Panc1 (cell line): ENCODE data around the gene RPLP1. TPM values are rescaled to one million over a fixed set of nuclear protein-coding genes. Genes with fewer than 3 reads are reported as not detected.

Experiments
- ATAC-seq: fragments of 200-7000 bp; cut with Tn5 transposase; 2 replicates; pipeline ENCODE4 v1.9.1; 2020; ENCODE audit warnings: mild to moderate bottlenecking, moderate library complexity
- BruUV-seq: library from RNA; stranded (reverse); fragments of 400-500 nt; replicated peaks from 2 replicates; lab custom pipeline; 2021; lab: Mats Ljungman, UMichigan
- CTCF ChIA-PET: fragments of 300-600 bp; sonication (Branson Sonifier 250); formaldehyde crosslinking; loops from one replicate; lab custom pipeline; 2022; ENCODE audit warnings: antibody characterized with exemption; lab: Charles Lee
- POLR2A ChIA-PET: fragments of 300-600 bp; sonication (Branson Sonifier 250); formaldehyde crosslinking; loops from one replicate; lab custom pipeline; 2022; ENCODE audit warnings: antibody characterized with exemption; lab: Charles Lee
- DNase-seq: peaks from one replicate; pipeline ENCODE4 v3.0.0-alpha.2; 2010; ENCODE audit warnings: low read depth, low spot score
- H3K27ac ChIP-seq: 2 replicates; pipeline ENCODE4 v1.5.1; 2011; ENCODE audit warnings: mild to moderate bottlenecking, low read length, inconsistent platforms
- H3K27me3 ChIP-seq: fragments of 200-500 bp; sonication (Bioruptor generic); 2 replicates; pipeline ENCODE4 v1.6.0; 2014; ENCODE audit warnings: low read length, inconsistent platforms; ENCODE audit not compliant: control insufficient read depth, insufficient read depth
- H3K36me3 ChIP-seq: fragments of 200-500 bp; sonication (Bioruptor generic); 2 replicates; pipeline ENCODE4 v1.5.1; 2014; ENCODE audit warnings: inconsistent platforms, mild to moderate bottlenecking, low read length, moderate library complexity; ENCODE audit not compliant: control insufficient read depth, insufficient read depth
- H3K4me1 ChIP-seq: 2 replicates; pipeline ENCODE4 v1.5.1; 2011; ENCODE audit warnings: inconsistent platforms, mild to moderate bottlenecking, low read length, moderate library complexity; ENCODE audit not compliant: control insufficient read depth, insufficient read depth
- H3K4me3 ChIP-seq, 2 experiments: 2 replicates each; pipeline ENCODE4 v1.5.1; 2011 to 2012; ENCODE audit warnings: low read depth in 2 of 2, low read length in 2 of 2, mild to moderate bottlenecking in 2 of 2, inconsistent platforms in 1 of 2, moderate library complexity in 1 of 2
- H3K9me3 ChIP-seq: fragments of 200-500 bp; sonication (Bioruptor generic); 2 replicates; pipeline ENCODE4 v1.5.1; 2014; ENCODE audit warnings: low read depth, mild to moderate bottlenecking, inconsistent platforms, low read length, moderate library complexity; ENCODE audit not compliant: control insufficient read depth, insufficient read depth
- CTCF ChIP-seq: fragments of 450-650 bp; IDR thresholded peaks from 2 replicates; pipeline ENCODE4 v1.5.1; 2017; ENCODE audit warnings: mild to moderate bottlenecking
- POLR2AphosphoS5 ChIP-seq: IDR thresholded peaks from 2 replicates; pipeline ENCODE4 v1.6.1; 2012; ENCODE audit warnings: mild to moderate bottlenecking, low read depth, low read length, moderate library complexity
- REST ChIP-seq, 2 experiments: IDR thresholded peaks; 2 replicates each; pipeline ENCODE4 v1.6.1; 2011 to 2012; ENCODE audit warnings: low read depth in 2 of 2, control low read depth in 1 of 2, low read length in 1 of 2, mild to moderate bottlenecking in 1 of 2, moderate library complexity in 1 of 2; ENCODE audit not compliant: insufficient read depth in 1 of 2
- SIN3A ChIP-seq: IDR thresholded peaks from 2 replicates; pipeline ENCODE4 v1.6.1; 2012; ENCODE audit warnings: low read depth, mild to moderate bottlenecking, low read length, moderate library complexity, borderline replicate concordance; ENCODE audit not compliant: insufficient read depth
- TCF7L2 ChIP-seq: IDR thresholded peaks from 2 replicates; pipeline ENCODE4 v1.6.1; 2011; ENCODE audit warnings: mild to moderate bottlenecking, low read depth, low read length, inconsistent platforms
- in situ Hi-C: cut with HindIII; loops from 2 replicates; pipeline ENCODE4 v1.10.0; 2016; ENCODE audit warnings: low sequenced_read_pairs, low pct_unique_long_range_greater_than_20kb
- intact Hi-C: fragments of 100-400 bp; cut with micrococcal nuclease; formaldehyde crosslinking; loops from one replicate; pipeline ENCODE4 v1.10.0; 2022; ENCODE audit not compliant: unreplicated experiment
- total RNA-seq: library from RNA; stranded (reverse); gene quantifications from one replicate; pipeline ENCODE4 v1.2.1, GENCODE V29; 2021; ENCODE audit not compliant: unreplicated experiment

The RPLP1 gene
- total RNA-seq, 1 experiment from 2014 or later: 2,076 TPM

- intact Hi-C loops: loop anchor here (5.0 kb wide), 2 partner anchors 617 to 1012 kb away; no protein-coding TSS in a partner anchor
- DNase-seq (no peak), ATAC-seq (peak; percentile 53)
- Histone ChIP-seq H3K27me3 (no peaks in the 10 kb centered on the region), H3K27ac (no peak overlapping the region), H3K9me3 (no peaks in the 10 kb centered on the region), H3K4me3 (no peak overlapping the region), H3K4me1 (no peaks in the 10 kb centered on the region), H3K36me3 (no peaks in the 10 kb centered on the region)
- in situ Hi-C loops: no loop called here
- TF ChIP-seq SIN3A (no peak), TCF7L2 (no peak), REST (IDR thresholded peaks at IDR 0.05; ENCODE audit: insufficient read depth in 1 of 2, low read depth in 2 of 2, low read length in 1 of 2) (no peak), POLR2AphosphoS5 (no peak)
- ChIA-PET CTCF (interaction anchor here (0.6 kb wide), 1 partner anchor 1104 kb away, joined by 3 read pairs; no protein-coding TSS in a partner anchor), POLR2A (interaction anchor here (0.6 kb wide), 1 partner anchor 881 kb away, joined by 3 read pairs; no protein-coding TSS in a partner anchor)
- no TSS peak for BruUV-seq
These were observed 22.3 kb downstream of the RPLP1 start for GRCh38 chr15:69474846-69475455.

GRCh38 chr15:69475769-69476358 lies 23.2 kb downstream of the RPLP1 start:
- Histone ChIP-seq H3K27ac (no peak overlapping the region), H3K36me3 (no peaks in the 10 kb centered on the region), H3K9me3 (no peaks in the 10 kb centered on the region), H3K4me3 (no peak overlapping the region), H3K4me1 (no peaks in the 10 kb centered on the region), H3K27me3 (no peaks in the 10 kb centered on the region)
- no peak for TF ChIP-seq TCF7L2
- TF ChIP-seq CTCF: peak; percentile 97
- TF ChIP-seq POLR2AphosphoS5: no peak
- TF ChIP-seq REST (IDR thresholded peaks at IDR 0.05; ENCODE audit: insufficient read depth in 1 of 2, low read depth in 2 of 2, low read length in 1 of 2): no peak
- no peak for TF ChIP-seq SIN3A
- peak; percentile 64 for DNase-seq
- in situ Hi-C loops (no loop called here), intact Hi-C loops (loop anchor here (5.0 kb wide), 2 partner anchors 616 to 1011 kb away; no protein-coding TSS in a partner anchor)
- ChIA-PET POLR2A (interaction anchor here (0.7 kb wide), 1 partner anchor 583 kb away, joined by 8 read pairs; no protein-coding TSS in a partner anchor), CTCF (interaction anchor here (0.7 kb wide), 1 partner anchor 483 kb away, joined by 10 read pairs; no protein-coding TSS in a partner anchor)
- peak; percentile 92 for ATAC-seq
- no TSS peak for BruUV-seq
